GM19099 (cell line): Measurements from ENCODE around the gene PCDHGC3.

ENCODE experiments used
- POLR2A ChIP-seq: IDR thresholded peaks from 3 replicates; pipeline ENCODE4 v1.6.1; 2011; ENCODE audit warnings: low read depth; ENCODE audit not compliant: insufficient read length; ENCODE audit errors: extremely low read depth

The PCDHGC3 gene

GRCh38 chr5:141483902-141484301 lies 8.1 kb downstream of the PCDHGC3 start:
- no peak for TF ChIP-seq POLR2A

- no peak for TF ChIP-seq POLR2A
Measured at GRCh38 chr5:141484310-141484640, 8.5 kb downstream of the PCDHGC3 start.

DNA sequence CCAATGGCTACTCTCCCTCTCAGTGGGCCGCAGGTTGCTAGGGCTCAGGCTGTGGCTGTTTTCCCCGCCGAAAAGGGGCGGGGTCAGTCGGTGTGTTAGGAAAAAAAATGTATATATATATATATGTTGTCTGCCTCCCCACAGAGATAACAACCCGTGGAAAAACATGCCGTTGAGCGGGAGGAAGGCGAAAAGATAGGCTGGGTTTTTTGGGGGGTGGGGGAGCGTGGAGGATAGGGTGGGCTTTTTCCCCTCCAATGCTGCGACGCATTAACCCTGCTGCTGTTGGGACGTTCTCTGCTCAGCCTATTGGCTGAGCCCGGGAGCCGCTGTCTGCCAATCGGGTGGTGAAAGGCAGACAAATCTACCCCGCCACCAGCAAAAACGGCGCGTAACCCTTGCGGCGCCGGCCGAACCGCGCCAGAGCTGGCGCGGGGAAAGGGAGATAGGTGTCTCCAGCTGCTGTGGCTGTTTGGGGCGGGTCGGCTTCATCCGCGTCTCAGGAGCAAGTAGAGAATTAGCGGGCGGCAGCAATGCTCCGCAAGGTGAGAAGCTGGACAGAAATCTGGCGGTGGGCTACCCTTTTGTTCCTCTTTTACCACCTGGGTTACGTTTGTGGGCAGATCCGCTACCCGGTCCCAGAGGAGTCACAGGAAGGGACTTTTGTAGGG lies 9.0 kb downstream of the PCDHGC3 start, which contains the start of gene PCDHGC4:
Gene PCDHGC4 (plus strand): TSS at position 390 of the 671 bp plus-strand sequence. CDS start 144 bp downstream, at position 534.
- no peak for TF ChIP-seq POLR2A

DNA sequence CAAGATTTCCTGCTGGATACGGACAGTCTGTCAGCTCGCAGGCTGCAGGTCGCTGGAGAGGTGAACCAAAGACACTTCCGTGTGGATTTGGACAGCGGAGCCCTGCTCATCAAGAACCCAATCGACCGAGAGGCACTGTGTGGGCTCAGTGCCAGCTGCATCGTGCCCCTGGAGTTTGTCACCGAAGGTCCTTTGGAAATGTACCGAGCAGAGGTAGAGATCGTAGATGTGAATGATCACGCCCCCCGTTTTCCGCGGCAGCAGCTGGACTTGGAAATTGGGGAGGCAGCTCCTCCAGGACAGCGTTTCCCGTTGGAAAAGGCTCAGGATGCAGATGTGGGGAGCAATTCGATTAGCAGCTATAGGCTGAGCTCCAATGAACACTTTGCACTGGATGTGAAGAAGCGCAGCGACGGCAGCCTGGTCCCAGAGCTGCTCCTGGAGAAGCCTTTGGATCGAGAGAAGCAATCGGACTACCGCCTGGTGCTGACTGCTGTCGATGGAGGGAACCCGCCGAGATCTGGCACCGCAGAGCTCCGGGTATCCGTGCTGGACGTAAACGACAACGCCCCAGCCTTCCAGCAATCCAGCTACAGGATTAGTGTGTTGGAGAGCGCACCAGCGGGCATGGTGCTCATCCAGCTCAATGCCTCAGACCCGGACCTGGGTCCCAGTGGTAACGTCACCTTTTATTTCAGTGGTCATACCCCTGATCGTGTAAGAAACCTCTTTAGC lies 9.7 kb downstream of the PCDHGC3 start:
- TF ChIP-seq POLR2A, result no peak

DNA sequence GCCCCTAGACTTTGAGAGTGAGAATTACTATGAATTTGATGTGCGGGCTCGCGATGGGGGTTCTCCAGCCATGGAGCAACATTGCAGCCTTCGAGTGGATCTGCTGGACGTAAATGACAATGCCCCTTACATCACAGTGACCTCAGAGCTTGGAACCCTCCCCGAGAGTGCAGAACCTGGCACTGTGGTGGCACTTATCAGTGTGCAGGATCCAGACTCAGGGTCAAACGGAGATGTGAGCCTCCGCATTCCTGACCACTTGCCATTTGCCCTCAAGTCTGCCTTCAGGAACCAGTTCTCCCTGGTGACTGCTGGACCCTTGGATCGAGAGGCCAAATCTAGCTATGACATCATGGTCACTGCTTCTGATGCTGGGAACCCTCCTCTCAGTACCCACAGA lies 10.3 kb downstream of the PCDHGC3 start:
- TF ChIP-seq POLR2A, result no peak

DNA sequence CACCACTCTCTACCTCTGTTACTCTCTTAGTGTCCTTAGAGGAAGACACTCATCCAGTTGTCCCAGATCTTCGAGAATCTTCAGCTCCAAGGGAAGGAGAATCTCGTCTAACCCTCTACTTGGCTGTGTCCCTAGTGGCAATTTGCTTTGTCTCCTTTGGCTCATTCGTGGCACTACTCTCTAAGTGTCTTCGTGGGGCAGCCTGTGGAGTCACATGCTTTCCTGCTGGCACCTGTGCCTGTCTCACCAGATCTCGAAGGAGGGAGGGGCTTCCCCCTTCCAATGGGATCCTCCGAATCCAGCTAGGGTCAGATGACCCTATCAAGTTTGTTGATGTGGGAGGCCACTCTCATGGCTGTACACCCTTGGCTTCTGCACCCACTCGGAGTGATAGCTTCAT lies 11.4 kb downstream of the PCDHGC3 start:
- no peak for TF ChIP-seq POLR2A

DNA sequence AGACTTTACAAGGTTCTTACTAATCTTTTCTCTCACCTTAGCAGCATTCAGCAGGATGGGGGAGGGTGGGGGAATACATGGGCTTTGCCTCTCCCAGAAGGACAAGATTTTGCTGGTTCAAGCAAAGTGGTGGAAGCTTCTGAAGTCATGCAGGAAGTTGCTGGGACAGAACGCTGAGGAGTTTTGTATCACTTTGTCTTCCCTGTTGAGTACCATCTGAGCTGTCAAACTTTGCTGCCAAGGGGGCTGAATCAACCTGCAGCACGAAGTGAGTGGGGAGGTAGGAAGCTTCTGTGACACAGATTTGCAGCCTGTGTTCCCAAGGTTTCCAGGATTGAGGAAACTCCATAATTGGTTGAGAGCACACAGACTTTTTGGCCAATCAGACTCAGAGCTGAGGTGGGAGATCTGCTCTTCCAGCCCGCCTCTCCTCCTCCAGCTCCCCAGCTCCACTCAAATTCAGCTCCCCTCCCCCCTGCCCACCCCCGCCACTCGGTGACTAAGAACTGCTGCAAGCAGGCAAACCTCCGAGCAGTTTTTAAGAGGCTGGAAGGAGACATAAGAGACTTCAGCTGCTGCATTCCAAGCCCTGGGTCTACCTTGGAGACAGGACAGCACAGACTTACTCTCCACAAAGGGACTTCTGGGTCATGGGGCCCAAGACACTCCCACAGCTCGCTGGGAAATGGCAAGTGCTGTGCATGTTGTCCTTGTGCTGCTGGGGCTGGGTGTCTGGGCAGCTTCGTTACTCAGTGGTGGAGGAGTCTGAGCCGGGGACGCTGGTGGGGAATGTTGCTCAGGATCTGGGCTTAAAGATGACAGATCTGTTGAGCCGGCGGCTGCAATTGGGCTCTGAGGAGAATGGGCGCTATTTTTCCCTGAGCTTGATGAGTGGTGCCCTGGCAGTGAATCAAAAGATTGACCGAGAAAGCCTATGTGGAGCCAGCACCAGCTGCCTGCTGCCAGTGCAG lies 13.1 kb downstream of the PCDHGC3 start, which contains the start of gene PCDHGC5:
Gene PCDHGC5 (plus strand): TSS at position 491 of the 971 bp plus-strand sequence. CDS start 160 bp downstream, at position 651.
- TF ChIP-seq POLR2A, result no peak

GRCh38 chr5:141489841-141490240 lies 14.1 kb downstream of the PCDHGC3 start:
- no peak for TF ChIP-seq POLR2A

- no peak for TF ChIP-seq POLR2A
Measured at GRCh38 chr5:141490271-141490670, 14.5 kb downstream of the PCDHGC3 start.

GRCh38 chr5:141490771-141491170 lies 15.0 kb downstream of the PCDHGC3 start:
- no peak for TF ChIP-seq POLR2A

DNA sequence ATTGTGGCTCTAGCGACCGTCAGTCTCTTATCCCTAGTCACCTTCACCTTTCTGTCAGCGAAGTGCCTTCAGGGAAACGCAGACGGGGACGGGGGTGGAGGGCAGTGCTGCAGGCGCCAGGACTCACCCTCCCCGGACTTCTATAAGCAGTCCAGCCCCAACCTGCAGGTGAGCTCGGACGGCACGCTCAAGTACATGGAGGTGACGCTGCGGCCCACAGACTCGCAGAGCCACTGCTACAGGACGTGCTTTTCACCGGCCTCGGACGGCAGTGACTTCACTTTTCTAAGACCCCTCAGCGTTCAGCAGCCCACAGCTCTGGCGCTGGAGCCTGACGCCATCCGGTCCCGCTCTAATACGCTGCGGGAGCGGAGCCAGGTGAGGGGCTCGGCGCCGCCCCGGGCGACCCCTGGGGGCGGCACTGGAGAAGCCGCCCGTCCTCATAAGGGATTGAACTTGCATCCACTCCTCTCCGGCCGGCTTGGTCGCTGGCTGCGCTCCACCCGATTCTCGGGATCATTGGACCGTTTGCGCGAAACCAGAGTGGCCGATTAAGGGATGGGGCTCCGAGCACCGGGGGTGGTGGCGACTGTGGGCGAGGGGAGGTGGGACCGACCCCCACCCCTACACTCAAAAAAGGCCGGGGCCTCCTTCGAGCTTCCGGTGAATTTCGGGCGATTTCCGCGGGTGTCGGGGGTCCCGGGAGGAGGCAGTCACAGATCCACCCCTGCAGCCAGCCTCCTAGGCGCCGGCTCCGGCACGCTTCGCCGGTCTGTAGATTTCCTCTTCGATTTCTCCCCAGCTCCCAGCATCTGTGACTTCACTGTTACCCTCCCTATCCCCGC lies 15.8 kb downstream of the PCDHGC3 start:
- no peak for TF ChIP-seq POLR2A

DNA sequence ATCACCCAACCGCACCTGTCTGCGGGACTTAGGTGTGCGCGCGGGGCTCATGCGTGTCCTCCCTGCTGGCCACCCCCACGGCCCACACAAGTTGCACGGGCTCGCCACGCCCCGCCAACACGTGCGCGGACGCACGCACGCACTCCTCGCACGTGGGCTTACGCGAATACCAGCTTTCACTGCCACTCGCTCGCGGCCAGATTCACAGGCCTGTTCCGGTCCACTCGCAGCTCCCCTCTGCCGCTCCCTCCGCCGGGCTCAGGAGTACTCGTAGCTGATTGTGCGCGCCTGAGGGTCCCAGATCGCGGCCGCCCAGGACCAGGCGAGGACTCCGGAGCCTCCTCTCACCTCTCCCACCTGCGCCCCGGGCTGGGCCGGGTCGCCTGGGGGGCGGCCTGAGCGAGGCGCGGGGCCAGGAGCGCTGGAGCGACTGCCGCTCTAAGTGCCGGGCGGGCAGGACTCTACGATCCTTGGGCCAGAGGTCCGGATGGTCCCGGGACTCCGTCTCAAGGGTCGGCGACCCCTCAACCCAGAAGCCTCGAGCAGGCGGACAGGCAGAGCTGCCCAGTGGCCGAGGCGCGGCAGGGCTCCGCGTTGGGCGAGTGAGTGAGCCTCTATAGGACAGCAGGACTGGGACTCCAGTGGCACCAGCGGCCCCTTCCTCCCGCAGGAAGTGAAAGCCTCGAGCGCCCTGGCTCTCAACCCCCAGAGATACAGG lies 16.6 kb downstream of the PCDHGC3 start:
- no peak for TF ChIP-seq POLR2A

DNA sequence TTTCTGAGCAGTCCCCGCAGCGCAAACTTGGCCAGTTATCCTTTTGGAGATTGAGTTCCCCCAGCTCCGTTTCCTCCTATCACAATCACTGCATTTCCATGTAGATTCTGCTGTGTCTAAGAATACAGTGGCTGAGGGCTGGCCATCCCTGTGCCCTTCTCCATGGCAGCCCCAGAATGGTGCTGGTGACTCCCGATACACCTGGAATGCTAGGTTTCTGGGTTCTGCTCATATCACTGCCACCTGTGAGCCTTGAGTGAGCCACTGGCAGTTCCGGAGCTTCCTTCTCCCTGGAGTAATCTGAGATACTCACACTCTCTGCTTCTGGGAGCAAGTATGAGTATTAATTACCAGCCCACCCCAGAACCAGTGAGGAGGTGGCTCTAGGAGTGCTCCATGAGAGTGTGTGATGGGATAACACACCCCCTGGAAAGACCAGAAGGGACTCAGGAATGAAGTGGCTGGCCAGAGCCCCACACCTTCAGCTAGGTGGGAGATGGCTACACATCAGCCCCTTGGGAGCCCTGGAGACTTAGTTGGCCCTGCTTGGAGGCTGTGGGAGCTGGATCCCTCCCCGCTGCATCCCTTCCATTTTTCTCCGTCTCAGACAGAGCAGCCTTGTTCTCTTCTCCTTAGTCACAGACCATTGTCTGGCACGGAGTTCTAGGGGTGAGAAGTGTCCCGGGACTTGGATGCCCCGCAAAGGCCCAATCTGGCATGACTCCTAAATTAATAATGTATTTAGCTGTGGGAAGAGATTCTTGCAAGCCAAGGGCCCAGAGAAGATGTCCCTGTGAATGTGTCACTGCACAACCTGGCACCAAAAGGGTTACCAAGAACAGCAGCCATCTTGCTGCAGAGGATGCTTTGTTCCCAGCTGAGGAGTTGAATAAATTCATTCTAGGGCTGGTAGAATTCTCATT lies 18.0 kb downstream of the PCDHGC3 start:
- TF ChIP-seq POLR2A, result no peak
